Small intestine (tissue), 4 donors: ENCODE results near the gene NUDT21. TPM values are rescaled to one million over a fixed set of nuclear protein-coding genes. Genes with fewer than 3 reads are reported as not detected.

ENCODE experiments used
- polyA plus RNA-seq, 4 donors: library from polyadenylated mRNA; stranded (reverse) in 3 of 4; unstranded in 1 of 4; fragments of 200-250 nt in 3 of 4; fragments of 120-200 nt in 1 of 4; gene quantifications; one replicate each; pipeline versions ENCODE4 v1.2.1 to v1.2.3, GENCODE V29; 2013
- donor health status: healthy with polysubstance abuse.
- donor health status: Bipolar disorder and iron deficiency.
- donor health status: healthy.

The NUDT21 gene
- polyA plus RNA-seq, 4 donors: 27.5 to 92.4 (median 51.0) TPM

Other genes with a start within 250 kb of the NUDT21 start
- 10 to 100 TPM; 55.9 to 75.1 (median 64.8) TPM for gene AMFR, start 25.8 kb downstream of the NUDT21 start, polyA plus RNA-seq
- gene OGFOD1, start 222 bp upstream of the NUDT21 start, polyA plus RNA-seq: 10 to 100 TPM in 2 of 4 donors, 1 to 10 TPM in 2; 5.9 to 30.2 (median 12.0) TPM
- gene BBS2, start 68.7 kb upstream of the NUDT21 start, polyA plus RNA-seq: 10 to 100 TPM; 14.3 to 32.1 (median 20.0) TPM
- gene MT4, start 113.7 kb upstream of the NUDT21 start, polyA plus RNA-seq: not detected
- gene MT3, start 138.2 kb upstream of the NUDT21 start, polyA plus RNA-seq: 1 to 10 TPM in 1 of 4 donors, under 1 TPM in 1, not detected in 2; 0.72 to 5.4 TPM
- gene MT2A, start 157.3 kb upstream of the NUDT21 start, polyA plus RNA-seq: 100 to 1,000 TPM; 133 to 464 (median 194) TPM
- gene MT1E, start 174.4 kb upstream of the NUDT21 start, polyA plus RNA-seq: 100 to 1,000 TPM in 2 of 4 donors, 10 to 100 TPM in 2; 75.0 to 194 (median 119) TPM
- gene MT1M, start 181.3 kb upstream of the NUDT21 start, polyA plus RNA-seq: 100 to 1,000 TPM in 1 of 4 donors, 10 to 100 TPM in 1, 1 to 10 TPM in 2; 3.5 to 106 (median 8.6) TPM
- gene MT1A, start 187.3 kb upstream of the NUDT21 start, polyA plus RNA-seq: 100 to 1,000 TPM in 1 of 4 donors, 10 to 100 TPM in 2, 1 to 10 TPM in 1; 1.3 to 240 (median 21.3) TPM
- gene MT1B, start 200.6 kb upstream of the NUDT21 start, polyA plus RNA-seq: not detected
- 100 to 1,000 TPM in 1 of 4 donors, 10 to 100 TPM in 3; 13.4 to 189 (median 29.1) TPM for gene MT1F, start 206.6 kb upstream of the NUDT21 start, polyA plus RNA-seq
- gene MT1G, start 216.7 kb upstream of the NUDT21 start, polyA plus RNA-seq: 1,000 to 10,000 TPM in 1 of 4 donors, 100 to 1,000 TPM in 3; 193 to 1,801 (median 342) TPM
- 100 to 1,000 TPM in 1 of 4 donors, 10 to 100 TPM in 2, 1 to 10 TPM in 1; 3.6 to 930 (median 62.8) TPM for gene MT1H, start 218.5 kb upstream of the NUDT21 start, polyA plus RNA-seq
- 100 to 1,000 TPM in 3 of 4 donors, 10 to 100 TPM in 1; 93.7 to 776 (median 195) TPM for gene MT1X, start 231.1 kb upstream of the NUDT21 start, polyA plus RNA-seq